Mucosa of stomach (tissue), 1 donor: ENCODE results near the gene TCOF1.

ENCODE experiments used
- H3K27me3 ChIP-seq: one replicate; pipeline ENCODE4 v1.7.0; 2013; ENCODE audit warnings: mild to moderate bottlenecking, low read length; ENCODE audit not compliant: control insufficient read depth, insufficient read depth
- H3K36me3 ChIP-seq: one replicate; pipeline ENCODE4 v1.7.0; 2013; ENCODE audit warnings: low read length; ENCODE audit not compliant: control insufficient read depth, insufficient read depth
- H3K4me1 ChIP-seq: one replicate; pipeline ENCODE4 v1.7.0; 2013; ENCODE audit warnings: mild to moderate bottlenecking, low read length; ENCODE audit not compliant: control insufficient read depth, insufficient read depth
- H3K4me3 ChIP-seq: one replicate; pipeline ENCODE4 v1.7.0; 2013; ENCODE audit warnings: low read length
- H3K9ac ChIP-seq: one replicate; pipeline ENCODE4 v1.7.0; 2013; ENCODE audit warnings: mild to moderate bottlenecking, low read length, moderate library complexity
- H3K9me3 ChIP-seq: one replicate; pipeline ENCODE4 v1.7.0; 2013; ENCODE audit warnings: mild to moderate bottlenecking, low read length, moderate library complexity; ENCODE audit not compliant: control insufficient read depth
- donor health status: Pancreatic carcinoma.

Gene TCOF1

GRCh38 chr5:150317048-150318003 is 40.2 kb upstream of the TCOF1 start:
- Histone ChIP-seq H3K27me3 (no peaks in the 10 kb centered on the region), H3K9me3 (no peaks in the 10 kb centered on the region), H3K4me3 (no peak overlapping the region), H3K9ac (no peak overlapping the region), H3K4me1 (peaks cover 10% of the 10 kb centered on the region), H3K36me3 (no peaks in the 10 kb centered on the region)

GRCh38 chr5:150318613-150319483 is 38.6 kb upstream of the TCOF1 start:
- H3K9ac ChIP-seq = no peak overlapping the region
- peaks cover 10% of the 10 kb centered on the region for H3K4me1 ChIP-seq
- no peaks in the 10 kb centered on the region for H3K9me3 ChIP-seq
- no peak overlapping the region for H3K4me3 ChIP-seq
- H3K36me3 ChIP-seq = no peaks in the 10 kb centered on the region
- H3K27me3 ChIP-seq = no peaks in the 10 kb centered on the region

- Histone ChIP-seq H3K27me3 (no peaks in the 10 kb centered on the region), H3K4me3 (no peak overlapping the region), H3K4me1 (peaks cover 10% of the 10 kb centered on the region), H3K36me3 (no peaks in the 10 kb centered on the region), H3K9ac (no peak overlapping the region), H3K9me3 (no peaks in the 10 kb centered on the region)
These were observed 38.1 kb upstream of the TCOF1 start for GRCh38 chr5:150319484-150319790.

GRCh38 chr5:150320044-150320613 is 37.4 kb upstream of the TCOF1 start:
- H3K27me3 ChIP-seq = no peaks in the 10 kb centered on the region
- no peaks in the 10 kb centered on the region for H3K36me3 ChIP-seq
- H3K4me1 ChIP-seq = peaks cover 10% of the 10 kb centered on the region
- H3K4me3 ChIP-seq = no peak overlapping the region
- H3K9ac ChIP-seq = no peak overlapping the region
- no peaks in the 10 kb centered on the region for H3K9me3 ChIP-seq

GRCh38 chr5:150321211-150321610 is 36.3 kb upstream of the TCOF1 start:
- Histone ChIP-seq H3K4me1 (peaks cover 10% of the 10 kb centered on the region), H3K9me3 (no peaks in the 10 kb centered on the region), H3K4me3 (no peak overlapping the region), H3K9ac (no peak overlapping the region), H3K36me3 (no peaks in the 10 kb centered on the region), H3K27me3 (no peaks in the 10 kb centered on the region)

GRCh38 chr5:150321784-150322183 is 35.7 kb upstream of the TCOF1 start:
- Histone ChIP-seq H3K27me3 (peaks cover 3% of the 10 kb centered on the region), H3K4me1 (peaks cover 10% of the 10 kb centered on the region), H3K9me3 (no peaks in the 10 kb centered on the region), H3K4me3 (no peak overlapping the region), H3K36me3 (no peaks in the 10 kb centered on the region), H3K9ac (no peak overlapping the region)

- Histone ChIP-seq H3K9ac (no peak overlapping the region), H3K9me3 (no peaks in the 10 kb centered on the region)
These were observed 35.3 kb upstream of the TCOF1 start for GRCh38 chr5:150322202-150322601.

GRCh38 chr5:150323092-150323491 is 34.4 kb upstream of the TCOF1 start:
- no peaks in the 10 kb centered on the region for H3K9me3 ChIP-seq
- H3K27me3 ChIP-seq = peaks cover 3% of the 10 kb centered on the region
- peaks cover 10% of the 10 kb centered on the region for H3K4me1 ChIP-seq
- no peak overlapping the region for H3K4me3 ChIP-seq
- no peaks in the 10 kb centered on the region for H3K36me3 ChIP-seq
- no peak overlapping the region for H3K9ac ChIP-seq

More at GRCh38 chr5:150322202-150322601, 35.3 kb upstream of the TCOF1 start:
- no peak overlapping the region for H3K4me3 ChIP-seq
- no peaks in the 10 kb centered on the region for H3K36me3 ChIP-seq
- peaks cover 10% of the 10 kb centered on the region for H3K4me1 ChIP-seq
- H3K27me3 ChIP-seq = peaks cover 3% of the 10 kb centered on the region

GRCh38 chr5:150323819-150324218 is 33.7 kb upstream of the TCOF1 start:
- no peaks in the 10 kb centered on the region for H3K9me3 ChIP-seq
- peaks cover 3% of the 10 kb centered on the region for H3K27me3 ChIP-seq
- no peak overlapping the region for H3K4me3 ChIP-seq
- H3K9ac ChIP-seq = no peak overlapping the region
- H3K36me3 ChIP-seq = no peaks in the 10 kb centered on the region
- H3K4me1 ChIP-seq = peaks cover 10% of the 10 kb centered on the region

- Histone ChIP-seq H3K4me3 (no peak overlapping the region), H3K36me3 (no peaks in the 10 kb centered on the region), H3K9ac (no peak overlapping the region), H3K9me3 (no peaks in the 10 kb centered on the region), H3K4me1 (peaks cover 2% of the 10 kb centered on the region), H3K27me3 (peaks cover 3% of the 10 kb centered on the region)
These were observed 32.1 kb upstream of the TCOF1 start for GRCh38 chr5:150325426-150325825.

GRCh38 chr5:150326707-150327106 is 30.8 kb upstream of the TCOF1 start:
- Histone ChIP-seq H3K9ac (no peak overlapping the region), H3K4me3 (no peak overlapping the region)

GRCh38 chr5:150327139-150327538 is 30.4 kb upstream of the TCOF1 start:
- no peaks in the 10 kb centered on the region for H3K36me3 ChIP-seq

More at GRCh38 chr5:150326707-150327106, 30.8 kb upstream of the TCOF1 start:
- no peaks in the 10 kb centered on the region for H3K36me3 ChIP-seq
- H3K27me3 ChIP-seq = peaks cover 3% of the 10 kb centered on the region
- H3K9me3 ChIP-seq = no peaks in the 10 kb centered on the region
- no peaks in the 10 kb centered on the region for H3K4me1 ChIP-seq

More at GRCh38 chr5:150327139-150327538, 30.4 kb upstream of the TCOF1 start:
- no peaks in the 10 kb centered on the region for H3K9me3 ChIP-seq
- H3K9ac ChIP-seq = no peak overlapping the region
- peaks cover 3% of the 10 kb centered on the region for H3K27me3 ChIP-seq
- no peak overlapping the region for H3K4me3 ChIP-seq
- H3K4me1 ChIP-seq = no peaks in the 10 kb centered on the region
